ENCODE measurements around the gene SGMS1.
A peak's percentile ranks its signal among the peaks of the same experiment; 100 is the strongest.
"Not testable (repeated sequence)": the region's sequence is repeated elsewhere in the genome, so short reads cannot be mapped to it uniquely, and the experiment has no call there.

SGMS1 gene

GRCh38 chr10:50275650-50276235 is 348.0 kb downstream of the SGMS1 start:
- peak; percentile 57 for TF ChIP-seq CTCF (IDR thresholded peaks at IDR 0.05; ENCODE audit: control insufficient read depth, insufficient read depth, low read depth, low read length, missing control alignments)
- DNase-seq (ENCODE audit: low read depth), result no peak
- H3K4me3 ChIP-seq (ENCODE audit: control insufficient read depth, low read depth, low read length), result no peak overlapping the region

GRCh38 chr10:50272531-50272930 is 351.2 kb downstream of the SGMS1 start:
- DNase-seq (ENCODE audit: low read depth), result no peak
- no peak for TF ChIP-seq CTCF (IDR thresholded peaks at IDR 0.05; ENCODE audit: control insufficient read depth, insufficient read depth, low read depth, low read length, missing control alignments)
- no peak overlapping the region for H3K4me3 ChIP-seq (ENCODE audit: control insufficient read depth, low read depth, low read length)

GRCh38 chr10:50271564-50272250 is 352.0 kb downstream of the SGMS1 start:
- TF ChIP-seq CTCF (IDR thresholded peaks at IDR 0.05; ENCODE audit: control insufficient read depth, insufficient read depth, low read depth, low read length, missing control alignments), result no peak
- DNase-seq (ENCODE audit: low read depth), result no peak
- no peak overlapping the region for H3K4me3 ChIP-seq (ENCODE audit: control insufficient read depth, low read depth, low read length)

- not testable (repeated sequence) for DNase-seq (ENCODE audit: low read depth); H3K4me3 ChIP-seq (ENCODE audit: control insufficient read depth, low read depth, low read length)
Measured at GRCh38 chr10:50267877-50268276, 355.9 kb downstream of the SGMS1 start.

- DNase-seq (ENCODE audit: low read depth); H3K4me3 ChIP-seq (ENCODE audit: control insufficient read depth, low read depth, low read length): not testable (repeated sequence)
Measured at GRCh38 chr10:50262625-50263024, 361.1 kb downstream of the SGMS1 start.

GRCh38 chr10:50260791-50261281 is 362.9 kb downstream of the SGMS1 start:
- H3K4me3 ChIP-seq (ENCODE audit: control insufficient read depth, low read depth, low read length), result no peak overlapping the region
- DNase-seq (ENCODE audit: low read depth), result no peak
- TF ChIP-seq CTCF (IDR thresholded peaks at IDR 0.05; ENCODE audit: control insufficient read depth, insufficient read depth, low read depth, low read length, missing control alignments), result no peak

All from AG09309 (cell line).